Hematopoietic multipotent progenitor cell (in vitro differentiated cells): ENCODE data around the gene CHST5. TPM values are rescaled to one million over a fixed set of nuclear protein-coding genes. Genes with fewer than 3 reads are reported as not detected.
"Not testable (repeated sequence)": the region's sequence is repeated elsewhere in the genome, so short reads cannot be mapped to it uniquely, and the experiment has no call there.

Experiments used
- DNase-seq, 3 donors: peaks; one replicate each; pipeline ENCODE4 v3.0.0-alpha.2; 2011 to 2015; ENCODE audit warnings: low read depth in 2 of 3, low spot score in 2 of 3
- total RNA-seq: library from RNA; depleted of rRNA; stranded (reverse); fragments of >200 nt; gene quantifications from one replicate; pipeline ENCODE4 v1.2.3, GENCODE V29; 2012

The CHST5 gene
- total RNA-seq, 1 donor: under 0.01 TPM

DNA sequence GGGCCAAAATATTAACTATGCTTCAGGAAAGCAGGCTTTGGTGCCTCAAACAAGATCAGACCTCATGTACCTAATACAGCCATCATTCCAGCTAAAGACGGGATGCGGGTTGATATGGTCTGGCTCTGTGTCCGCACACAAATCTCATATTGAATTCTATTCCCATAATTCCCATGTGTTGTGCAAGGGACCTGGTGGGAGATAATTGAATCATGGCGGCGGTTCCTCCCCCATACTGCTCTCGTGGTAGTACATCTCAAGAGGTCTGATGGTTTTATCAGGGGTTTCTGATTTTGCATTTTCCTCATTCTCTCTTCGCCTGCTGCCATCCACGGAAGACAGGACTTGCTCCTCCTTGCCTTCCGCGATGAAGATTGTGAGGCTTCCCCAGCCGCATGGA lies 21.6 kb downstream of the CHST5 start:
- no peak for DNase-seq

DNA sequence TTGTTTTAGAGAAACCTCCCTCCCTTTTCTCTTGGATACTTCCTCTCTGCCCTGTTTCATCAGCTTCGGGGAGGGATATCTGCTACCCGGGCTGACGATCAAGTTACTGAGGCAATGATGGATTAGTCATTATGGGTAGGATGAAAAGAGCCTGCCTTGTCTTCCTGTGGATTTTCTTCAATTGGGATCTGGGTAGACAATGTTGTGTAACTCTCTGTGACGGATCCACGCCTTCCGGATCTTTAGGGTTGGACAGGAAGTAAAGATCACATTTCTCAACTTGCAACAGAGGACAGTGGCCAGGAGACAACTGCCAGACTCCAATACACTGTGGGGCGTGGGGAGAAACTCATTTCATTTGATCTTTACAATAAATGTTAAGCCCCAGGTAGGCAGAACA lies 29.3 kb downstream of the CHST5 start:
- no peak for DNase-seq

DNA sequence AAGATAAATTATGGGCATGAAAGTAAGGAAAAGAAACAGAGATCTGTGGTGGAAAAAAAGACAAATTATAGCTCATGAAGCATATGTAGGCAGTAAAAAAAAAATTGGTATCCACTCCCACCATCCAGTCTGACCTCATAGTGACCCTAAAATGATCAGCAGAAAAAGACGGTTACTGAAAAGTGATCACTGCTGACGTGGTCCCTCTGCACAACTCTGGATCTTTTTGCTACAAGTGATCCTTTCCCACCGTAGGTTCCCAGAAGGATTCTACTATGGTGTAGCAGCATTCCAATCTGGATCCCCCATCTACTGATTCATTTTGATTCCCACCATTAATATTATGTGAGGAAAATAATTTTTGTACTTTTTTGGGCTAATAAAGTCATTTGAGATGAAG lies 29.8 kb downstream of the CHST5 start:
- no peak for DNase-seq

DNA sequence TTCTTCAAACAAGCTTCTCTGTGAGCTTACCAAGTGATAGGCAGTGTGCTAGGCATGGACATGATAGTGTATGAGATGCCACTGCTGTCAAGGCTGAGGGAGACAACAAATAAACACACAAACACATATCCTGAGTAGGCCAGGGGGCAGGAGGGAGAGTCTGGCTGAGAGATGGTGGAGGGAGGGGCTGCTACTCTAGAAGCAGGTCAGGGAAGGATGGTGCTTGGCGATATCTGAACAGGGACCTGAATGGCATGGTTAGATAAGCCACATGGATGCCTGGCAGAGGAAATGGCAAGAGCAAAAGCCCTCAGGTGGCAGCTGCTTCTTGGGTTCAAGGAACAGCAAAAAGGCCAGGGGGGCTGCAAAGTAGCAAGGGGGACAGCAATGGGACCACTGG lies 32.1 kb downstream of the CHST5 start:
- DNase-seq: no peak

DNA sequence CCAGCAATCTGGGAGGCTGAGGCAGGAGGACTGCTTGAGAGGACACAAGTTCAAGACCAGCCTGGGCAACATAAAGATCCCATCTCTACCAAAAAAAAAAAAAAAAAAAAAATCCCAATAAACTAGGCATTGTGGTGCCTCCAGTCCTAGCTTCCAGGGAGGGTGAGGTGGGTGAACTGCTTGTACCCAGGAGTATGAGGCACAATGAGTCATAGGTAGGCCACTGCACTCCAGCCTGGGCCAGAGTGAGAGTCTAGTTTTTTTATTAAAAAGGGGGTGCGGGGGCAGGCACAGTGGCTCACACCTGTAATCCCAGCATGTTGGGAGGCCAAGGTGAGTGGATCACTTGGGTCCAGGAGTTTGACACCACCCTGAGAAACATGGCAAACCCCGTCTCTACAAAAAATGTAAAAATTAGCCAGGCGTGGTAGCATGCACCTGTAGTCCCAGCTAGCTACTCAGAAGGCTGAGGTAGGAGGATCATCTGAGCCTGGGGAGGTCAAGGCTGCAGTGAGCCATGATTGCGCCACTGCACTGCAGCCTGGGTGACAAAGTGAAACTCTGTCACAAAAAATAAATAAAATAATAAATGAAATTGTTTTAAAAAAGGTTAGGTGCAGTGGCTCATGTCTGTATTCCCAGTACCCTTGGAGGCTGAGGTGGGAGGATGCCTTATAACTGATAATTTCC lies 32.8 kb downstream of the CHST5 start:
- DNase-seq: no peak

GRCh38 chr16:75501820-75502219 lies 34.1 kb downstream of the CHST5 start:
- not testable (repeated sequence) for DNase-seq

GRCh38 chr16:75501359-75501758 lies 34.5 kb downstream of the CHST5 start:
- no peak for DNase-seq

GRCh38 chr16:75498605-75499322 lies 37.1 kb downstream of the CHST5 start:
- DNase-seq: not testable (repeated sequence)

DNA sequence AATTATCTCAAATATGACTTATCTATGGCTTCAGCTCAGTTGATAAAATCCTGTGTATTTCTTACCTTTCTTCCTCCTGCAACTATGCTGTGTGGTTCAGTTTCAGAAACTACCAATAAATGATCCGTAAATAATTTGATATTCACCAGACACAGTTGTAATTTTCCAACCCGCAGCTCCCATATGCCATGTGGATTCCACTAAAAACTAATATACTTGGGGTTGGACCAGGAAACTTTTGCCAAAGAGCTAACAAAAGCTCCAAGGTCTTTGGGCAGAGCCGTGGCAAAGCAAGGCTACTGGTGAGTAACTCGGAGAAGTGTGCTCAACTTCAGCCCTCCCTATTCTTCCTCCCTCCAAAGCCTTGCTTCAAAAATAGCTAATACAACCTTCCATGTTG lies 38.4 kb downstream of the CHST5 start:
- DNase-seq: no peak

- DNase-seq: peak in 2 of 3 donors; percentile 38 to 49
Observed at GRCh38 chr16:75495076-75495674, 40.7 kb downstream of the CHST5 start, which contains the start of gene CHST6. TSS of gene CHST6 (minus strand) at chr16:75495441. CDS start at chr16:75479828, 15,613 bp downstream.

GRCh38 chr16:75494661-75495075 lies 41.2 kb downstream of the CHST5 start:
- DNase-seq: peak in 1 of 3 donors; percentile 17

- no peak for DNase-seq
Observed at GRCh38 chr16:75494184-75494583, 41.7 kb downstream of the CHST5 start.

- peak in 2 of 3 donors; percentile 23 to 46 for DNase-seq
Observed at GRCh38 chr16:75491876-75492275, 44.0 kb downstream of the CHST5 start.

DNA sequence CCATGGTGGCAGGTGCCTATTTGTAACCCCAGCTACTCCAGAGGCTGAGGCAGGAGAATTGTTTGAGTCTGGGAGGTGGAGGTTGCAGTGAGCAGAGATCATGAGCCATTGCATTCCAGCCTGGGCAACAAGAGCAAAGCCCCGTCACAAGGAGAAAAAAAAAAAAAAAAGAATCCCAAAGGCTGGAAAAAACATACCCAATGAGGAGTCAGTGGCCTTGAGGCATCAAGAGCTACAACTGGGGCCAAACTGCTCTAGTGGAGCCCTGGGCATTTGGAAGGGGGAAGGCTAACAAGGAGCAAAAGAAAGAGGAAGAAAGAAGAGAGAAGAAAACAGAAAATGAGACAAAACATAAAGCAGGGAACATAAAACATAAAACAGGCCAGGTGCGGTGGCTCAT lies 47.6 kb downstream of the CHST5 start:
- DNase-seq: no peak

DNA sequence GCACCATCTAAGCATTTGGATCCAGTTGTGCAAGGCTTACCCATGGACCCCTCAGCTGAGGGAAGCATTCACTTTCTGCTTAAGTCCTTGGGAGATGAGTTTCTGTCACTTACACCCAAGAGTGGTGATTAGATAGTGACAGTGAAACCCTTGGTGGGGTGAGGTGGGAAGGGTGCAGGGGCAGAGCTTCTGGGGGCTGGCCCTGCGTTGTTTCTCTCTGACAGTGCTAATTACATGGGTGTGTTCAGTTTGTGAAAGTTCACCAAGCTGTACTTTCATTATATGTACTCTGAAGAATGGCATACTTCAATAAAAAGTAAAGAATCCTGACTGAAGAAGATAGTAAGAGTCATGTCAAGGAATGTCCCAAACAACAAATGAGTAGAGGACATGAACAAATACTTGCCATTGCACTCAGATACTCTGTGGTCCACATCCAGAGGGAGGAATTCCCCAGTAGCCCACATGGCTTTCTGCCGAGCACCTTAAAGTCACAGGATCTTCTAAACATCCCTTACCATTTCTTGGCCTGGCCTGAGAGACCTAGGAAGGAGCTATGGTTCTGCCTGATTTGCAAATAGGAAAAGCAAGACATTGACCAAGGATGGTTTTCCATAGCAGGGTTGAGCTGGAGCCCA lies 49.1 kb downstream of the CHST5 start:
- DNase-seq: no peak

DNA sequence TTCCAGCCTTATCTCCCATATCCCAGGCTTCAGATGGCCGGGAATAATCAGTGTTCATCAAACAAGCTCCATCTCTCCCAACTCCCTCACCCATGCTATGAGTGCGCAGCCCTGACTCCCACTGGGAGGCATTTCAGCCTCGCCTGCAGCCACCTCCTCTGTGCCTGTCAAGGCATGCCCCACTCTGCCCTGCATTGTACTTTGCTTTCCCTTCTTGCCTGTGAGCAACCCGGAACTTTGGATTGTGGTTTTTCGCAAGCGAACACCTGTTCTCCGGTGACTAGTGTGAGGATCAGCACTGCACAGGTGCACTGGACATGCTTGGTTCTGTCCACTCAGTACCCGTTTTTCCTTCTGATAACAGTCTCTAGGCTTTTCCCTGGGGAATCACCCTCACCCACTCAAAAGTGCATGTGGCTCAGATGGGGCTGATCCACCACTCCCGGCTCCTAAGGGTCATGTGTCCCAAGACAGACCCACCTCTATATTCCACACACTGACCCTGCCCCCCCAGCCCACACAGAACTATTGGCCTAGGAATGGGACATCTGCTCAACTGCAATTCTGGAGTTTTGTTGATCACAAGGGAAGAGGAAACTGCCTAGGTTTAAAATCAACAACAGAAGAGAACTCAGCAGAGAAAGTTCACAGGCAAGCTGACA lies 49.8 kb downstream of the CHST5 start:
- DNase-seq: no peak

GRCh38 chr16:75485230-75486013 lies 50.5 kb downstream of the CHST5 start:
- DNase-seq: no peak

- DNase-seq: no peak
Observed at GRCh38 chr16:75483222-75483621, 52.7 kb downstream of the CHST5 start.

GRCh38 chr16:75482434-75483205 lies 53.3 kb downstream of the CHST5 start:
- no peak for DNase-seq
